GM19324 (cell line): ENCODE results near the gene SNIP1.
A peak's percentile ranks its signal among the peaks of the same experiment; 100 is the strongest.
"Not testable (repeated sequence)": the region's sequence is repeated elsewhere in the genome, so short reads cannot be mapped to it uniquely, and the experiment has no call there.

Experiments
- ATAC-seq: cut with Tn5 transposase; IDR thresholded peaks from one replicate; pipeline ENCODE4 v1.9.1; 2021; ENCODE audit warnings: mild to moderate bottlenecking, moderate library complexity; ENCODE audit not compliant: unreplicated experiment, low FRiP score

The SNIP1 gene, protein sequence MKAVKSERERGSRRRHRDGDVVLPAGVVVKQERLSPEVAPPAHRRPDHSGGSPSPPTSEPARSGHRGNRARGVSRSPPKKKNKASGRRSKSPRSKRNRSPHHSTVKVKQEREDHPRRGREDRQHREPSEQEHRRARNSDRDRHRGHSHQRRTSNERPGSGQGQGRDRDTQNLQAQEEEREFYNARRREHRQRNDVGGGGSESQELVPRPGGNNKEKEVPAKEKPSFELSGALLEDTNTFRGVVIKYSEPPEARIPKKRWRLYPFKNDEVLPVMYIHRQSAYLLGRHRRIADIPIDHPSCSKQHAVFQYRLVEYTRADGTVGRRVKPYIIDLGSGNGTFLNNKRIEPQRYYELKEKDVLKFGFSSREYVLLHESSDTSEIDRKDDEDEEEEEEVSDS

DNA sequence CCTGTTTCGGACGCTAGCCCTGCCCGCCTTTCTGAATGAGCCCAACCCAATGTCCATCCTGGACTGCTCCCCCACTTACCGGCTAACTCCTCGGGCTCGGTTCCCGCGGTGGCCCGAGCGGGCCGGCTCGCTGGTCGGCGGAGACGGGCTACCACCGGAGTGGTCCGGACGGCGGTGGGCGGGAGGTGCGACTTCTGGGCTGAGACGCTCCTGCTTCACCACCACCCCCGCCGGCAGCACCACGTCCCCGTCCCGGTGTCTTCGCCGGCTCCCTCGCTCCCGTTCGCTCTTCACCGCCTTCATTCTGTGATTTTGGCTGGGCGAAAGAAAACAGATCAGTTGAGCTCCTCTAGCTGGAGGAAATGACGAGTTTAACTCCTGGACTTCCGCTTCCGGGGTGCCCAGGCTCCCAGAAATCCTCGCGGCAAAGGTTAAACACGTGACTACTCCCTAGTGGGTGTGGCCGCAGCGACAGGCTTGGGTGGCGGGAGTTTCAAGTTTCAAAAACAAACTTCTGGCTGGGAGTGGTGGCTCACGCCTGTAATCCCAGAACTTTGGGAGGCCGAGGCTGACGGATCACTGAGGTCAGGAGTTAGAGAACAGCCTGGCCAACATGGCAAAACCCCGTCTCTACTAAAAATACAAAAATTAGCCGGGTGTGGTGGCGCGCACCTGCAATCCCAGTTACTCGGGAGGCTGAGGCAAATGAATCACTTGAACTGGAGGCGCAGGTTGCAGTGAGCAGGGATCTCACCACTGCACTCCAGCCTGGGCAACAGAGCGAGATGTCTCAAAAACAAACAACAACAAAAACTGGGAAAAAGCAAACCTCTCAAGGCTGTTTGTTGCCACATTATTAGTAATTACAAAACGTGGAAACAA is at the start of gene SNIP1:
Gene SNIP1 (minus strand): TSS at position 367 of the 882 bp plus-strand sequence. CDS start 64 bp downstream, at position 303.
- ATAC-seq: peak; percentile 79

DNA sequence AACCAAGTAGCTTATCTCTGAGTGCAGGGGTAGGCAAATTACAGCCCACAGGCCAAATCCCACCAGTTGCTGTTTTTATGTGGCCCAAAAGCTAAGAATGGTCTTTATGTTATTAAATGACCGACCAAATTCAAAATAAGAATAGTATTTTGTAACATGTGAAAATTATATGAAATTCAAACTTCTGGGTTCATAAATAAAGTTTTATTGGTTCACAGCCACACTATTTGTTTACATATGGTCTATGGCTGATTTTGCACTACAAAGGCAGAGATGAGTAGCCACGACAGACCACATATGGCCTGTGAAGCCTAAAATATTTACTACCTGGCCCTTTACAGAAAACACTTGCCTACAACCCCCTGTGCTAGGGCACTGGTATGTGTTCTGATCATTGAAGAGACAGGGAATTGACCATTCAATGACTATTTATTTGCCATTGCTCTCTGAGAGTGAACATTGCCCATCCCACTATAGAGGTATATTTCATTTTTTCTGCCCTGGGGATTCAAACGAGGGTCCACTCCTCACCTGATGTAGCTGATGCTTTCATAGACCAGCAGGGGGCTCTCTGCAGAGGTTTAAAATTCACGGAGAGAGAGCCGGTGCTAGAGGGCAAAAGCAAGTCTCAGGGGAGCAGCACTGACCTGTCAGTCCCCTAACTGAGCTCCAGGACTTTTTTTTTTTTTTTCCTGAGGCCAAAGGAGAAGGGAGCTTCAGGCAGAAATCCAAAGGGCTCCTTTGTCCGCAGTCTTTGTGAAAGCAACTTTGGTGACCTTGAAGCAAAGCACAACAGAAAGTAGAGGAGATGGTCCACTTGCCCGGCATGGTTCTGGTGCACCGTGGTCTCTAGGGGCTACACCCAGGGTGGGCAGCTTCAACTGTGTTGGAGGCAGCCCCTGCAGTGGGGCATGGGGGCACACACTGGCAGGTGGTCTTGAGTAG is 48.9 kb upstream of the SNIP1 start:
- ATAC-seq: no peak

DNA sequence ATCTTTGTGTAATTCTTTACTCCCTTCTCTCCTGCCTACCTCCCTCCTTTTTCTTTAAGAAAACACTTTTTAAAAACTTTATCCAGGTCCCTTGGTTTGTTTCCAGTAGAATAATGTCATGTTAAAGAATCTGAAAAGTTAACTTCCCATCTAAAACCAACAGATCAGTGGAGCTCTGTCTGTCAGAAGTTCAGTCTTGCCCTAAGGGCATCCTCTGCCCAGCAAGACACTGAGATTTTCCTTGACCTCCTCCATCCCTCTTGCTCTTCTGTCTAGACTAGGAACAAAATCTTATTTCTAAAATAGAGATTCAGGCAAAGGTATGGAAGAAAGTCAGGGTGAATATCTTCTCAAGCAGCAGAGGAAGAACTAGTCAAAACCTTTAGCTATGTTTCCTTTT is 47.3 kb upstream of the SNIP1 start:
- ATAC-seq: no peak

DNA sequence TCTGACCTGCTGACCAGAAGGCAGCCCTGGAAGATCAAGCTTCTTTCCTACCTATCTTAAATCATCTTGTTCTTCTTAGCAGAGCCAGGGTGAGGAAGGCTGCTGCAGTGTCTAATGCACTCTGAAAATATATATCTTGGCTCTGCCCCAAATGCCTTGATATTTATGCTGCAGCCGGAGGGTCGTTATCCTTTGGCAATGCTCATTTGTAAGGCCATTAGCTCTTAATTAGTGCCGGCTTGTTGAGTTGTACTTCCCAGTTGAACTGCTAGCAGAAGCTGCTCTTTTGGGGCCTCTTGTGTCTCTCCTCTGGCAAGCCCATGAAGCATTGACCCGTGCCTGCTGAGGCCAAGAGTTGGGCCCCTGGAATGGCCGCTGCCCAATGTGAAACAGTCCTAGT is 45.8 kb upstream of the SNIP1 start:
- ATAC-seq: no peak

DNA sequence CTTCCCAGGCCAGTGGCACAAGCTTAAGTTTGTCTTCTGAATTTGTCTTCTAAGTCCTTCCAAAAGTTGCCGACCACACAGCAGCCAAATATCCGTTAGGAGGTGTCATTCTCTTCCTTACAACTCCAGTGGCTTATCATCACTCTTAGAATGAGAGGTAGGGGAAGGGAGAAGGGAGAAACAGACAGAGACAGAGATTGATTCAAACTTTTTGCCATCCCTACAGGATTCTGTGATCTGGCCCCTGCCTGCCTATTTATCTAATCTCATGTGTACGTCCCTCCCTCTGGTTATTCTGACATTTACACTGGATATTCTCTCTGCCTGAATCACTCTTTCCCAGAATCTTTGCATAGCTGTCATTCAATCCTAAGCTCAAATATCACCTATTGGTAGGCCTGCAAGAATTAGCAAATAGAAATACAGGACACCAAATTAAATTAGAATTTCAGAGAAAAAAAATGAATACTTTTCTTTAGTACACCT is 42.1 kb upstream of the SNIP1 start:
- ATAC-seq: no peak

DNA sequence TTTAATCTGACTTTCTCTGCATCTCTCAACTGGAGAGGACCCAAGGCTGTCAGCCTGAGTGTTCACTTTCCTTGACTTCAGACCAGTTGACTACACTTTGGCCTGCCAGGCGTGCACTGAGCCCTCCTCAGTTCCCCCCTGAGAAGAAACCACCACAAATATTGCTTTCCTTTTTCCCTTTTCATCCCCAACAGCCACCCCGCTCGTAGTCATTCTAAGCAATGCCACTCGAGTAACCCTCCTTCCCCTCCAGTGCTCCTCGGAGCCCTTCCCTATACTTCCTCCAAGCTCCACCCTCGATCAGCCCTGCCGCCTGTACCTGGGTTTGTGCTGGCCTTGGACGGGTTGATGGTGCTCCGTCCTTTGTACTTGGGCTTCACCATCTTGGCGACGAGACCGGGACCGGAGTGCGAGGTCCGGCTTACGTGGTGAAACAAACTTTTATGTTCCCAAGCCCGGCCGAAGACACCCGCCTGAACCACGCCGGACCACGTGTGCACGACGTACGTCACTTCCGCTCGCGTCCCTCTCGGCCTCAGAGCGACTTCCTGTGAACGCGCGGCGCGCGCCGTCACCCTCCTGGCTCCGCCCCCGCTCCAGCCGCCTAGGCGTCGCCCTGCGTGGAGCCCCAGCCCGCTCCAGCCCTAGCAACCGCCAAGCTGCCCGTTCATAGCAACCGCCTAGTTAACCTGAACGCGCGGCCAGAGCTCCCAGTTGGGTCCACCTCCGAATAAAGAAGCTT is 41.5 kb upstream of the SNIP1 start, which contains the start of gene GNL2:
Gene GNL2 (minus strand): TSS at position 498 of the 742 bp plus-strand sequence. CDS start 115 bp downstream, at position 383.
- ATAC-seq: peak; percentile 96

DNA sequence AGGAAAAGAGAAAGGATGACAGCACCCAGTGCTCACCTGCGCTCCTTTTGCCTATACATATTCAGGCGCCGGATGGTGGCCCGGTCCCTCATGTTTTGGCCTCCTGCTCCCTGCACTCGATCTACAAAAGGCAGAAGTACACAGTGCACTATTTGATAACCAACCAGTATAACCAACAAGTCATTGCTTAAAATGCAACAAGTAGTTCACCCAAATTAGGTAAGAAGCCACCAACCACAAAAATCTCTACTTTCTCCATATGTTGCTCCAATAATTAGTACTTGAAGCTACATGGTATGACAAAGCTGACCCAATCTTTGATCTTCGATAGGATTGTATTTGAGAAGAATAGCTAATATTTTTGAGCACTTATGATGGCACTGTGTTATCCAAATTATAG is 39.6 kb upstream of the SNIP1 start:
- no peak for ATAC-seq

DNA sequence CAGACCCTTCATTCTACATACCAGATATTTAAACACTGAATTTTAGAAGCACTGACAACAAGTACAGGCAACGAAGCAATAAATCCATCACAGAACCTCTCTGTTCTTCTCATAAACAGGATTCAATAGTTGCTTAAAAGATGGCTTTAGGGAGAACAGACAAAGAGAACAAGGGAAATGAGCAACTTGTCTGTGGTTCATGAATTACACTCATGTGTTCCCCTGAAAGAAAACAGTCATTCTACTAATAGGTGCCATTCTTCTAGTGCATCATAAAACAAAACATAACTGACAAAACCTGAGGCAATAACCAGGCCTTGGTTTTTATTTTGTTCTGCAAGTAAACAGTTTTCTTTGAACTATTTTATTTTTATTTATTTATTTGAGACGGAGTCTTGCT is 34.8 kb upstream of the SNIP1 start:
- ATAC-seq: no peak

DNA sequence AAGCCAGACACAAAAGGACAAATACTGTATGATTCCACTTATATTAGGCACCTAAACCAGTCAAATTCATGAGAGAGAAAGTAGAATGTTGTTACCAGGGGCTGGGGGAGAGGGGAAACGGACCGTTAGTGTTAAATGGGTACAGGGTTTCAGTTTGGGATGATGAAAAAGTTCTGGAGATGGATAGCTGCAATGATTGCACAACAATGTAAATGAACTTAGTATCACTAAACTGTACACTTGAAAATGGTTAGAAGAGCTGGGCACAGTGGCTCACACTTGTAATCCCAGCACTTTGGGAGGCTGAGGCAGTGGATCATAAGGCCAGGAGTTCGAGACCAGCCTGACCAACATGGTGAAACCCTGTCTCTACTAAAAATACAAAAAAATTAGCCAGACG is 30.5 kb upstream of the SNIP1 start:
- ATAC-seq: not testable (repeated sequence)

DNA sequence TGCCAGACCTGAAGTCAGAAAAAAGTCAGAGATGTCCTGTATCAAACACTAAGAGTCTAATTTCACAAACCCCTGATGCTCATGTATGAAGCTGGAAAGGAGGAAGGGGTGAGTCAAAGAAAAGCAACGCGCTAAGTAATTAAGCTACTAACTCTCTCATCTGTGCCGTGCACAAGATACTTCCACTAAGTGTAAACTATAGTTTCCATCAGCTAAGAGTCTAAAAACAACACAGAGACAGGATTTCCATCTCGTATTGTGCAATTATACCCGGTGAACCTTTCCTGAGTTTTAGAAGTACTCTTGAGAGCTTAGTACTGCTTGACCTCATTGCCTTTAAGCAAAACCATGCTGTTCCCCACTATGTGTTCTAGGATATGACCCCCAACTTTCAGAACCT is 21.6 kb upstream of the SNIP1 start:
- ATAC-seq: no peak

DNA sequence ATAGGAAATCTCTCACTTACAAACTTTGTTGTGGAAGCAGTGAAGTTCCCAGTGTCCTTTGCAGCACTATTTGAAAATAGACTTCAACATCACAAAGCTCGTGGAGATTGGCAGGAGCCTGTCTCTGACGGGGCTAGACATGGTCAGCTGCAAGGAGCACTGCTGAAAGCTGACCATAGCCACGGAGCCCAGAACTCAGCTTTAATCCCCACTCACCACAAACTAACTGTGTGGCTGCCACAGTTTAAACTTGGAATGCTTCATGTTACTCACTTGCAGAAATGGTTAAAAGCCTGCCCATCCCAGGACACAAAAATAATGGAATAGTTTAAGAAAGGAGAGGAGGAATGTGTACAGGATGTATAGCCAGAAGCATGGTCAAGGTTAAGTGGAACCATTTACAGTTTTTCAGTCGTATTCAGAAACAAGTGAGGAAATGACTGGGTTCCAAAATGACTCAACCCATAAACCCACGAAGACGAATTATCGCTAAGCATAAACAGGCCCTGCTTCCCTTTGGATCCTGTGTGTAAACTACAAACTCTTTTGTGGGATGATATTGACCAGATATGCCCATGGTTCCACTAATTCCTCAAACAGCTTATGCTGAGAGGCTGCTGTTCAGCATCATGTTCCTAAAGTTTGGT is 20.9 kb upstream of the SNIP1 start:
- no peak for ATAC-seq

DNA sequence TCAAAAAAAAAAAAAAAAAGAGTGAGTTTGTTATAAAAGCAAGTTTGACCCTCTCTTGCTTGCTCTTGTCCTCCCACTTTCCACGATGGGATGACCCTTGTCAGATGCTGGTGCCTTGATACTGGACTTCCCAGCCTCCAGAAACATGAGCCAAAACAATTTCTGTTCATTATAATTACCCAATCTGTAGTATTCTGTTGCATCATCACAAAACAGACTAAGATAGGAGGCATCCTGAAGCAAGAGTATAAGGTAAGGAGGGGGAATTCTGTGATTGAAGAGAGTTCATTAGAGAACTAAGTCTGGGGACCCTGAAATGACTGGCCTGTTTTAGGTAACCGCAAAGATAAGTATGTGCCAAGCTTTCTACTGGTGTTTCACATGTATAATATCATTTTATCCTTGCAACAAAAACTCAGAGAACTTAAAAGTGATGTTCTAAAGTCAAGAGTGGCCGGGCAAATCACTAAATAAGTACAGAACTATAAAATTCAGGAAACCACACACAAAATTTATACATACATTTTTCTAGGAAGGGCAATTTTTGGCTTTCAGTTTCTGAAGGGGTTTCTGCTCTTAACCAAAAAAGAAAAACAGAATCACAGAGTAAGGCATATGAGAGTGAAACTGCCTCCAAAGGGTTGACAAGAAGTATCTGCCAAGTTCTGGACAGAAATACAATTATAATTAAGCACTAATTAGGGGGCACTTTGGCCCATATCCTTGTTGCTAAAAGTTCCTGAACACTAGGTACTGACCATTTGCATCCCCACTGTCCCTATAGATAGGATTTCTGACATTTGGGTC is 16.6 kb upstream of the SNIP1 start:
- ATAC-seq: no peak

DNA sequence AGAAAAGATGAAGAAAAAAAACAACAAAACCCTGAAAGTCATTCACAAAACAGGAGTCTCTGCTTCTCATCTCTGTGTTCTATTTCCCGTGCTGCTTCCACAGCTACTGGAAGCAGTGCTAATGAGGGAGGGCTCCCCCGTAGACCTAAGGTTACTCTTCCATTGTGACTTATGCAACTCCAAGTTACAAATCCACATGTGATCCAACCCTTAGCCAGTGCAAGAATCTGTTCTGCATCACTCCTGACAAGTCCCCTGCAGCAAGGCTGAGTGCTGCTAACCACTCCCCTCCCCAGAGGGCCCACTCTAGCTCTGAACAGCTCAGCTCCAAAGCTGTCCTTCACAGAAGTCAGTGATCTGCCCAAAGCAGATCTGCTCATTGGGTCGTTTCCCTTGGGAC is 12.9 kb upstream of the SNIP1 start:
- no peak for ATAC-seq

DNA sequence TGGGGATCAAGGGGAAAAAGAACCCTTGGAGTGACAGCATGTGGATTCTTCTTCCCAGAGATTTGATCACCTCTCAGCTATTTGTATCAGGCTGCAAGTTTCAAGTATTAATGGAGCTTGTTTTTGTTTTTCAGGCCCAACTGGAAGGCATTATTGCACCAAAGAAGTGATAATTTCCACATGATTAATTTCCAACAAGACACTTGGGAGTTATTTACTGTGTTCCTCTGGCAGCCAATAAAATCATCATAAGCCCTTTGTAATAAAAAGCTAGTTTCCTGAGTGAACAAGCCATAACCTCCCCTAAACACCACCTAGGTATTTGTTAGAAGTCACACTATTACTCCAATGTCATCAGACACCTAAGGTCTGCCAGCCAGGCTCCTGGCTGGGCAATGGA is 10.8 kb upstream of the SNIP1 start:
- ATAC-seq: no peak

DNA sequence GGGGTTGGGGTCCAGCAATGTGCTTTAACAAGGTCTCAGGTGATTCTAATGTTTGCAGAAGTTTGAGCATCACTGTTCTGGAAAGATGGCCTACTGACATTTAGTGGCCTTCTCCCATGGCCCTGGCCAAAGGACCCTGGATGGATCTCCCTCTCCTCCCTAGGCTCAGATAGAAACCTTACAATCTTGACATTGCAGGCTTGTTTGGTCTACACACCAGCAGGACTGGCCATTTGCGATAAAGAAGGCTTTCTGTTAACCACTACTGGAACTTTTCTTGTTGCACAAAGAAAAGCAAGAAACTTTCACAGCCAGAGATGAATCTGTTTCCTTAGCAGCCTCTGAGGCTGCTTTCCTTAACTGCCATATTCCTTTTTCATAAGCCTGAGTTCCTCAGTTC is 8.9 kb upstream of the SNIP1 start:
- ATAC-seq: no peak

DNA sequence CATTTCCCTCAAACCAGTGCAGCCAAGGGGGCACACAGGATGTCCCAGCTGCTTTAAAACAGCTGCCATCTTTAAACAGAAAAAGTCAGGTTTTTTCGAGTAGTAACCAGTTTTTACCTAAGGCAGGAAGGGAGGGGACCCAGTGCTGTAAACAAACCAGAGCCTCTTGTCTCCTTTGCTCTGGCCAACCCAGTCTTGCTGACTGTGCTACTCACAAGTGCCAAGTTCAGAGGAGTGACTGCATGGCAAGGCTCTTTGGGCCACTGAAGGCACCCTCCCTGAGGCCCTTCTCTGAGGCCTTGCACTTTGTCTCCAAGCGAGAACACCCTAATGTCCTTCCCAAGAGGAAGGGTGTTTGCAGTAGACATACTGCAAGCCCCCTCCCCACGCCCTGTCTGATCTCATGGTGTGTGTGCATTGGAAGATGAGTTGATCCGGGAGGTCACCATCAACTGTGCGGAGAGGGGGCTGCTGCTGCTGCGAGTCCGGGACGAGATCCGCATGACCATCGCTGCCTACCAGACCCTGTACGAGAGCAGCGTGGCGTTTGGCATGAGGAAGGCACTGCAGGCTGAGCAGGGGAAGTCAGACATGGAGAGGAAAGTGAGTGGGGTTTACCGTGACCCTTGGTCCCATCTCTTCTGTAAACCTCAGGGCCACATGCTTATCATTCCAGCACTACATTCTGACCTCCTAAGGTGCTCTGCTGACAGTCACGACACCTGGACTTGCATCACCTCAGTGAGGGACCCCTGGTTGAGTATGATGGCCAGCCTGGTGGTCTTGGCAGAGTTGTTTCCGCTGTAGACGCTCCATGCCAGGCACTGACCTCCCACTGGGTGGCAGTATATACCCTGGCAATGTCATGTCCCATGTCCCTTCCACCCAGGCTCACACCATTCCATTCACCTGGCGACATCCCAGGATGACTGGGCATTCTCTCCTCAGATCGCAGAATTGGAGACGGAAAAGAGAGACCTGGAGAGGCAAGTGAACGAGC is 7.3 kb upstream of the SNIP1 start:
- no peak for ATAC-seq
